Left lung (tissue), 10 donors: ENCODE data around the gene SIK1. TPM values are rescaled to one million over a fixed set of nuclear protein-coding genes. Genes with fewer than 3 reads are reported as not detected.

ENCODE experiments used
- ATAC-seq: fragments of 200-7000 bp; cut with Tn5 transposase; one replicate; pipeline ENCODE4 v1.9.1; 2020; ENCODE audit warnings: moderate library complexity
- DNase-seq, 4 donors: peaks; one replicate each; pipeline ENCODE4 v3.0.0-alpha.2; 2013 to 2020
- H3K27ac ChIP-seq, 2 donors: fragments of 200-600 bp; sonication (generic) in 1 of 2; one replicate each; pipeline versions ENCODE4 v1.5.0 to v1.8.0; 2020 to 2021
- H3K27me3 ChIP-seq, 2 donors: fragments of 200-600 bp; sonication (generic) in 1 of 2; one replicate each; pipeline versions ENCODE4 v1.5.0 to v1.8.0; 2020 to 2021
- H3K36me3 ChIP-seq, 2 donors: fragments of 200-600 bp; sonication (generic) in 1 of 2; one replicate each; pipeline versions ENCODE4 v1.5.0 to v1.8.0; 2020 to 2021
- H3K4me1 ChIP-seq, 2 donors: fragments of 200-600 bp; one replicate each; pipeline ENCODE4 v1.8.0; 2021
- H3K4me3 ChIP-seq, 2 donors: fragments of 200-600 bp; sonication (generic) in 1 of 2; one replicate each; pipeline versions ENCODE4 v1.5.0 to v1.8.0; 2020 to 2021; ENCODE audit warnings: mild to moderate bottlenecking in 1 of 2
- H3K9me3 ChIP-seq, 2 donors: fragments of 200-600 bp; sonication (generic) in 1 of 2; one replicate each; pipeline versions ENCODE4 v1.5.0 to v1.8.0; 2020 to 2021
- intact Hi-C, 2 donors: fragments of 100-400 bp; cut with DNase I; formaldehyde crosslinking; loops; one replicate each; pipeline versions ENCODE4 v1.11.2 to v1.14.2; 2022
- polyA plus RNA-seq, 6 donors: library from polyadenylated mRNA; unstranded; fragments of 120-200 nt; gene quantifications; one replicate each; pipeline ENCODE4 v1.2.1, GENCODE V29; 2013; ENCODE audit not compliant: insufficient read length in 6 of 6
- total RNA-seq, 2 donors: library from RNA; stranded (reverse); fragmentation: NEBNext Ultra II Directional; extraction: Animal tissue kit (Norgen Biotek cat#: 25700); gene quantifications; one replicate each; pipeline ENCODE4 v1.2.1, GENCODE V29; 2021
- TF ChIP-seq, protein P1 (sequence below), 2 donors: fragments of 200-600 bp; sonication (generic) in 1 of 2; IDR thresholded peaks; one replicate each; pipeline versions ENCODE4 v1.5.0 to v1.8.0; 2021; ENCODE audit warnings: antibody characterized with exemption in 2 of 2
- donor health status: DM: no; HTN: yes; CAD: no.
- donor health status: DM: no; HTN: no; CAD: no.

SIK1 gene
- total and polyA plus RNA-seq, 8 donors, result 5.7 to 61.0 (median 24.5) TPM

DNA sequence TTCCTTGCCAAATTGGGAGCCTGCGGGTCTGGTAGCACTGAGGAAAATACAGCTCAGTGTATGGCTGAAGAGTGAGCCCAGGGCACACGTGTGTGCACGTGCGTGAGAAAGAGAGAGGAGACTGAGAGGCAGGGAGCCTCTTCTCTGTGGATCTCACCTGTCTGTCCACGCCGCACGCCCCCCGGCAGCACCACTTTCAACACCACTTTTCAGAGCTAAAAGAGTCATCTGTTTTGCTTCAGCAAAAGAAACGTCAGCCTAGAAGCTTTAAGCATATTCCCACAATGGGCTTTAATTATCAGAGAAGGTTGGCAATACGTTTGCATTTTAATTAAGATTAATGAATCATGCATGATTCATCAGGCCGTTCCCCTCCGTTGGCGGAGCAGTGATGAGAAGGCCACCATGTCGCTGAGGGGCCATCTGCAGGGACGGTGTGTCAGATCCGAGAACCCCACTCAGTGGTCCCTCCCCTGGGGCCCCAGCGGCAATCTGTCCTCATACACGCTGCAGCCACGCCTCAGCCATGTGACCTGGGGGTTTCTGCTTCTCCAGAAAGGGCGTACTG, 56.8 kb downstream of the SIK1 start:
- TF ChIP-seq, protein P1, sequence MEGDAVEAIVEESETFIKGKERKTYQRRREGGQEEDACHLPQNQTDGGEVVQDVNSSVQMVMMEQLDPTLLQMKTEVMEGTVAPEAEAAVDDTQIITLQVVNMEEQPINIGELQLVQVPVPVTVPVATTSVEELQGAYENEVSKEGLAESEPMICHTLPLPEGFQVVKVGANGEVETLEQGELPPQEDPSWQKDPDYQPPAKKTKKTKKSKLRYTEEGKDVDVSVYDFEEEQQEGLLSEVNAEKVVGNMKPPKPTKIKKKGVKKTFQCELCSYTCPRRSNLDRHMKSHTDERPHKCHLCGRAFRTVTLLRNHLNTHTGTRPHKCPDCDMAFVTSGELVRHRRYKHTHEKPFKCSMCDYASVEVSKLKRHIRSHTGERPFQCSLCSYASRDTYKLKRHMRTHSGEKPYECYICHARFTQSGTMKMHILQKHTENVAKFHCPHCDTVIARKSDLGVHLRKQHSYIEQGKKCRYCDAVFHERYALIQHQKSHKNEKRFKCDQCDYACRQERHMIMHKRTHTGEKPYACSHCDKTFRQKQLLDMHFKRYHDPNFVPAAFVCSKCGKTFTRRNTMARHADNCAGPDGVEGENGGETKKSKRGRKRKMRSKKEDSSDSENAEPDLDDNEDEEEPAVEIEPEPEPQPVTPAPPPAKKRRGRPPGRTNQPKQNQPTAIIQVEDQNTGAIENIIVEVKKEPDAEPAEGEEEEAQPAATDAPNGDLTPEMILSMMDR (IDR thresholded peaks at IDR 0.05), result no peak
- DNase-seq, result peak in 1 of 4 donors; percentile 54
- peaks cover 0 to 3% of the 10 kb centered on the region in 2 donors for H3K4me1 ChIP-seq
- H3K36me3 ChIP-seq, result no peaks in the 10 kb centered on the region
- no peak for ATAC-seq
- H3K27ac ChIP-seq, result no peak overlapping the region
- no peaks in the 10 kb centered on the region for H3K9me3 ChIP-seq
- no peak overlapping the region for H3K4me3 ChIP-seq
- no peaks in the 10 kb centered on the region for H3K27me3 ChIP-seq
- intact Hi-C loops, result no loop called here

GRCh38 chr21:43369596-43370090, 57.3 kb downstream of the SIK1 start:
- DNase-seq (peak in 1 of 4 donors; percentile 23), ATAC-seq (no peak)
- Histone ChIP-seq H3K27me3 (no peaks in the 10 kb centered on the region), H3K4me3 (no peak overlapping the region), H3K36me3 (no peaks in the 10 kb centered on the region), H3K27ac (no peak overlapping the region), H3K4me1 (peaks cover 0 to 3% of the 10 kb centered on the region in 2 donors), H3K9me3 (no peaks in the 10 kb centered on the region)
- TF ChIP-seq, protein P1 (IDR thresholded peaks at IDR 0.05), result no peak
- intact Hi-C loops, result no loop called here

DNA sequence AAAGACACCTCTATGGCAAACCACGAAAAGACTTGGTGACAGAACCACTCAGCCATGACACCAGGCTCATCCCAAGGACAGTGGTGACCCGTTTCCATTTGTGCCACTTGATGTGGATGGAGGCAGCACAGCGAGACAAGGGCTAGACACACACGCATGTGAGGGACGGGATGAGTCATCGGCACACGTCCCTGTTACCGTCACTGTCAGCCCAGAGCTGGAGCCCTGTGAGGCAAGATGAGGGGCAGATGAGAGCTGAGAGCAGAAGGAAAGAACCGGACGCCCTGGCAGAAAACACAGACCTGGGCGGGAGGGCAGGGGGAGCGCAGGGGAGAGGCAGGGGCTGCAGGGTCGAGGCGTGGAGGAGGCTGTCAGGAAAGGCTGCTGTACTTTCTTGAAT, 57.8 kb downstream of the SIK1 start:
- H3K4me3 ChIP-seq, result no peak overlapping the region
- DNase-seq (peak in 1 of 4 donors; percentile 59), ATAC-seq (no peak)
- H3K27me3 ChIP-seq, result no peaks in the 10 kb centered on the region
- H3K9me3 ChIP-seq, result no peaks in the 10 kb centered on the region
- no peaks in the 10 kb centered on the region for H3K36me3 ChIP-seq
- TF ChIP-seq, protein P1 (IDR thresholded peaks at IDR 0.05), result no peak
- intact Hi-C loops, result no loop called here
- peaks cover 0 to 3% of the 10 kb centered on the region in 2 donors for H3K4me1 ChIP-seq
- H3K27ac ChIP-seq, result no peak overlapping the region

- TF ChIP-seq, protein P1 (IDR thresholded peaks at IDR 0.05), result no peak
- no peaks in the 10 kb centered on the region for H3K27me3 ChIP-seq
- DNase-seq (peak in 1 of 4 donors; percentile 27), ATAC-seq (no peak)
- H3K36me3 ChIP-seq, result no peaks in the 10 kb centered on the region
- H3K4me1 ChIP-seq, result peaks cover 0 to 3% of the 10 kb centered on the region in 2 donors
- no peak overlapping the region for H3K27ac ChIP-seq
- H3K4me3 ChIP-seq, result no peak overlapping the region
- intact Hi-C loops, result no loop called here
- H3K9me3 ChIP-seq, result no peaks in the 10 kb centered on the region
Measured at GRCh38 chr21:43368685-43369084, 58.2 kb downstream of the SIK1 start.

DNA sequence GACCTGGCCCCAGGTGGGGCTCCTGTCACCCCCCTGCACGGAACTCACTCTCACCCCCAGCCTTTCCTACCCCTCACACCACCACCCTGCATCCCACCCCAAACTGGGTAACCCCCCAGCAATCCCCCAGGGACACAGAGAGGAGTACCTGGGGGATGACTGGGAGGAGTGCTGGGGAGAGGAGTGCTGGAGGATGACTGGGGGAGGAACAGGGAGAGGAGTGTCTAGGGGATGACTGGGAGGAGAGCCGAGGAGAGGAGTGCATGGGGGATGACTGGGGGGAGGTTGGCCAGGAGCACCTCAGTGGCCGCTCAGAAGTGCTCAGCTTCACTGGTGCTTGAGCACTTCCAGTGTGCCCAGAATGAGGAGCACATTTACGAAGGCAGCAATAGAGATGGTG, 59.1 kb downstream of the SIK1 start:
- Histone ChIP-seq H3K4me1 (peaks cover 1 to 4% of the 10 kb centered on the region in 2 donors), H3K4me3 (no peak overlapping the region), H3K27ac (no peak overlapping the region), H3K36me3 (no peaks in the 10 kb centered on the region), H3K9me3 (no peaks in the 10 kb centered on the region), H3K27me3 (peaks cover 0 to 1% of the 10 kb centered on the region in 2 donors)
- intact Hi-C loops, result no loop called here
- TF ChIP-seq, protein P1 (IDR thresholded peaks at IDR 0.05), result no peak
- no peak for ATAC-seq
- no peak for DNase-seq
